GM23248 (cell line): ENCODE results near the gene PIGT. TPM values are rescaled to one million over a fixed set of nuclear protein-coding genes. Genes with fewer than 3 reads are reported as not detected.

Experiments
- DNase-seq: peaks from one replicate; pipeline ENCODE4 v3.0.0-alpha.2; 2015
- H2AFZ ChIP-seq: fragments of 200-600 bp; sonication (generic); 2 replicates; pipeline ENCODE4 v1.6.1; 2016; ENCODE audit warnings: antibody characterized with exemption
- H3F3A ChIP-seq: fragments of 200-600 bp; sonication (generic); 2 replicates; pipeline ENCODE4 v1.6.1; 2016; ENCODE audit warnings: mild to moderate bottlenecking, antibody characterized with exemption, mixed run types; ENCODE audit not compliant: insufficient read depth
- H3K27ac ChIP-seq: fragments of 200-600 bp; sonication (generic); 2 replicates; pipeline ENCODE4 v1.5.1; 2016; ENCODE audit warnings: mild to moderate bottlenecking
- H3K27me3 ChIP-seq: fragments of 200-600 bp; sonication (generic); replicated peaks from 2 replicates; pipeline ENCODE4 v1.6.1; 2016; ENCODE audit warnings: mild to moderate bottlenecking; ENCODE audit not compliant: insufficient read depth
- H3K36me3 ChIP-seq: fragments of 200-600 bp; sonication (generic); 2 replicates; pipeline ENCODE4 v1.6.1; 2016; ENCODE audit warnings: low read depth, mild to moderate bottlenecking
- H3K4me1 ChIP-seq: fragments of 200-600 bp; sonication (generic); 2 replicates; pipeline ENCODE4 v1.6.1; 2016; ENCODE audit warnings: mild to moderate bottlenecking; ENCODE audit not compliant: insufficient read depth
- H3K4me2 ChIP-seq: fragments of 200-600 bp; sonication (generic); one replicate; pipeline ENCODE4 v1.6.1; 2016; ENCODE audit warnings: mild to moderate bottlenecking; ENCODE audit not compliant: unreplicated experiment
- H3K4me3 ChIP-seq: fragments of 200-600 bp; sonication (generic); 2 replicates; pipeline ENCODE4 v1.5.1; 2016; ENCODE audit warnings: mild to moderate bottlenecking
- H3K79me2 ChIP-seq: fragments of 200-600 bp; sonication (generic); 2 replicates; pipeline ENCODE4 v1.6.1; 2016; ENCODE audit warnings: mild to moderate bottlenecking; ENCODE audit not compliant: insufficient read depth
- H3K9ac ChIP-seq: fragments of 200-600 bp; sonication (generic); 2 replicates; pipeline ENCODE4 v1.6.1; 2016; ENCODE audit warnings: mild to moderate bottlenecking
- H3K9me2 ChIP-seq: fragments of 200-600 bp; sonication (generic); 2 replicates; pipeline ENCODE4 v1.6.1; 2016; ENCODE audit warnings: mixed run types, mild to moderate bottlenecking, moderate library complexity; ENCODE audit not compliant: insufficient read depth
- H3K9me3 ChIP-seq: fragments of 200-600 bp; sonication (generic); one replicate; pipeline ENCODE4 v1.6.1; 2017; ENCODE audit warnings: low read depth
- H4K20me1 ChIP-seq: fragments of 200-600 bp; sonication (generic); 2 replicates; pipeline ENCODE4 v1.6.0; 2016; ENCODE audit not compliant: insufficient read depth
- EZH2 ChIP-seq: fragments of 200-600 bp; sonication (generic); IDR thresholded peaks from 2 replicates; pipeline ENCODE4 v1.6.1; 2018; ENCODE audit warnings: antibody characterized with exemption, mild to moderate bottlenecking; ENCODE audit not compliant: insufficient read depth, poor library complexity, severe bottlenecking
- EZH2phosphoT487 ChIP-seq: fragments of 200-600 bp; sonication (generic); IDR thresholded peaks from 2 replicates; pipeline ENCODE4 v1.6.1; 2018; ENCODE audit warnings: antibody characterized with exemption, moderate library complexity, mild to moderate bottlenecking, low read depth; ENCODE audit not compliant: insufficient read depth
- WGBS, 2 experiments: methylation state at CpG; one replicate each; pipeline ENCODE4 v1.1.6; 2015 to 2017; ENCODE audit warnings: low lambda C conversion rate in 2 of 2, low coverage in 1 of 2; ENCODE audit errors: missing lambda C conversion rate in 2 of 2; 5-methylcytosine and 5-hydroxymethylcytosine counted together
- in situ Hi-C: fragments of 300-500 bp; cut with MboI; formaldehyde crosslinking; loops from 2 replicates; pipeline ENCODE4 v1.15.0; 2020
- polyA plus RNA-seq: library from polyadenylated mRNA; unstranded; fragments of >200 nt; fragmentation: Nextera tagmentation; extraction: Ambion mirVana; gene quantifications from 2 replicates; pipeline ENCODE4 v1.2.1, GENCODE V29; 2016
- total RNA-seq: library from RNA; depleted of rRNA; stranded (reverse); fragments of >200 nt; shearing (Covaris generic); gene quantifications from 2 replicates; pipeline ENCODE4 v1.2.3, GENCODE V29; 2014

Gene PIGT
- total and polyA plus RNA-seq, 2 experiments from 2014 or later, result 138 to 190 TPM

DNA sequence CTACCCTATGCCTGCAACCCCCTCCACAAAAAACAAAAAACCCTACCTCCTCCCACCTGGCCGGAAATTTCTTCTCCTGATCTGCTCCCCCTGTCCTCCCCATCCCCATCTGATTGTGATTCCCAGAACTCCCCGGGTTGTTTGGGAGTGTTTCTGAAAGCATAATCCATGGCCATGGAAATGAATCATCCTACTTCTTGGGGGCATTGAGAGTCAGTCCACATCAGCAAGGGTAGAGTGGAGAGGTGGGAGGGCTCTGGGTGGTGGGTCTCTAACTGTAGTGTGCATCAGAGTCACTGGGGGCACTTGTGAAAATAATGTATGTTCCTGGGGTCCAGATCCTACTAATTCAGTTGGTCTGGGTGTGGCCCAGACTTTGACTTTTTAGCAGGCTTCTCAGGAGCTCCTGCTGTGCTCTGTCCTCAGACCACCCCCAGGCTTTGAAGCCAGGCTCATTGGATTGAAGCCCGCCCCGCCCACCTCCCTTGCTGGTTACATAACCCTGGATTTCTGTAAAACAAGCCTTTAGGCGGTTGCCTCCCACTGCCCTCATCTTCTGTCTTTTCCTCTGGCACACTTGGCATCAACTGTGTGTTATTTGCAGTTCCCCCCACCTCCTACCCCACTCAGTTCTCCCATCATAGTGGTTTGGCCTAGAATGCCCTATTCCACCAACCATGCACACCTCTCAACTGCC lies 10.5 kb downstream of the PIGT start:
- Histone ChIP-seq H4K20me1 (no peaks in the 10 kb centered on the region), H3K9ac (no peak overlapping the region), H3K4me3 (no peak overlapping the region), H3K79me2 (no peaks in the 10 kb centered on the region), H3K4me2 (no peak overlapping the region), H3K27ac (no peak overlapping the region), H2AFZ (no peak overlapping the region), H3K4me1 (no peaks in the 10 kb centered on the region), H3K9me2 (no peaks in the 10 kb centered on the region), H3K36me3 (peaks cover 19% of the 10 kb centered on the region), H3K9me3 (no peaks in the 10 kb centered on the region), H3F3A (no peaks in the 10 kb centered on the region), H3K27me3 (no peaks in the 10 kb centered on the region)
- in situ Hi-C loops, result loop anchor here (25.0 kb wide), 1 partner anchor 389 kb away; no protein-coding TSS in a partner anchor
- 70 to 72% methylated on average over 5 of the region's 5 CpGs for WGBS, 2 experiments
- no peak for TF ChIP-seq EZH2
- no peak for TF ChIP-seq EZH2phosphoT487
- no peak for DNase-seq

DNA sequence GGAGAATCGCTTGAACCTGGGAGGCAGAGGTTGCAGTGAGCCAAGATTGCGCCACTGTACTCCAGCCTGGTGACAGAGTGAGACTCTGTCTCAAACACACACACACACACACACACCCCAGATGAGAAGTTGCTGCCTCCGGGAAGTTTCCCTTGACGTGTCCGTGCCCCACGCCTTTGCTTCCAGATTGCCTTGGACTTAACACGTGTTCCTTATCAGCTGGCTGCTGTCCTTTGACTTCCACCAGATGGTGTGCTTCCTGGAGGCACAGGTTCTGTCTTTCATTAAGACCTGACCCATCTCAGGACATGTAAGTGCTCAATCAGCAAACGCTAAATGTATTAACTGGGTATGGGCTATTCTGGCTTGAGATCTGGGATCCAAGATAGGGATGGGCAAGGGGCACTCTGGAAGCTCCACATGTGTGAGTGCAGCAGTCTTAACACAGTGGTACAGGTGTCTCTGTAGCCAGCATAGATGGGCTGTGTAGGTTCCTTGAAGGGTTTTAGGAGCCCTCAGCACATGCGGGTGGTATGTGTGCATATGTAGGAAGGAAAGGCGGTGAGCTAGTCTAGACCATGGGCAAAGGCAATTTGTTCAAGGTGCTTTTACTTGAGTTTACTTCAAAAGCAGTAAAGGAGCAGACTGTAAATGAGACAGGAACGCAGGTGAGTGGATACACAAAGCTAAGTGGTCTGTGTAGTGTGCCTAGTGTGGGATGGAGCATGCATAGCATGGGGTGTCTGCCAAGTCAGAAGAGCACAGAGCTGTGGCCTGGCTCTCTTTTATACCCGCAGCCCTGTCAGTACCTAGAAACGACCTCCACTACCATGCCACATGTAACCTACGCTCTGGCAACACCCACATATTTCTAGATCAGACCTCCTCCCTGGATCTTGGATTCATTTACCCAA lies 11.6 kb downstream of the PIGT start:
- no peak for DNase-seq
- no peaks in the 10 kb centered on the region for H3K9me3 ChIP-seq
- H3K9ac ChIP-seq, result no peak overlapping the region
- no peaks in the 10 kb centered on the region for H4K20me1 ChIP-seq
- H3K36me3 ChIP-seq, result peaks cover 10% of the 10 kb centered on the region
- no peaks in the 10 kb centered on the region for H3K4me1 ChIP-seq
- H2AFZ ChIP-seq, result no peak overlapping the region
- no peak overlapping the region for H3K27ac ChIP-seq
- H3K4me2 ChIP-seq, result no peak overlapping the region
- H3K27me3 ChIP-seq, result no peaks in the 10 kb centered on the region
- H3F3A ChIP-seq, result no peaks in the 10 kb centered on the region
- no peaks in the 10 kb centered on the region for H3K9me2 ChIP-seq
- TF ChIP-seq EZH2phosphoT487 (no peak), EZH2 (no peak)
- no peak overlapping the region for H3K4me3 ChIP-seq
- in situ Hi-C loops, result loop anchor here (25.0 kb wide), 1 partner anchor 390 kb away; no protein-coding TSS in a partner anchor
- 81 to 82% methylated on average over 14 of the region's 14 CpGs for WGBS, 2 experiments
- no peaks in the 10 kb centered on the region for H3K79me2 ChIP-seq

- Histone ChIP-seq H3K27ac (no peak overlapping the region), H3K4me1 (no peaks in the 10 kb centered on the region), H2AFZ (no peak overlapping the region), H3K79me2 (no peaks in the 10 kb centered on the region), H3K27me3 (no peaks in the 10 kb centered on the region), H3K4me2 (no peak overlapping the region), H4K20me1 (no peaks in the 10 kb centered on the region), H3F3A (no peaks in the 10 kb centered on the region), H3K9me3 (no peaks in the 10 kb centered on the region), H3K9ac (no peak overlapping the region), H3K9me2 (no peaks in the 10 kb centered on the region), H3K36me3 (peaks cover 2% of the 10 kb centered on the region; the same call in 1 of the 2 replicates), H3K4me3 (no peak overlapping the region)
- DNase-seq, result no peak
- 86 to 87% methylated on average over 2 of the region's 2 CpGs for WGBS, 2 experiments
- TF ChIP-seq EZH2phosphoT487, result no peak
- no peak for TF ChIP-seq EZH2
- in situ Hi-C loops, result loop anchor here (25.0 kb wide), 1 partner anchor 392 kb away; no protein-coding TSS in a partner anchor
Measured at GRCh38 chr20:45429618-45430017, 13.7 kb downstream of the PIGT start.

- no peaks in the 10 kb centered on the region for H3K36me3 ChIP-seq
- no peak for DNase-seq
- H3K27ac ChIP-seq, result no peak overlapping the region
- H3K9me2 ChIP-seq, result no peaks in the 10 kb centered on the region
- H3K4me3 ChIP-seq, result no peak overlapping the region
- in situ Hi-C loops, result loop anchor here (25.0 kb wide), 1 partner anchor 395 kb away; no protein-coding TSS in a partner anchor
- H3F3A ChIP-seq, result peaks cover 4% of the 10 kb centered on the region; the same call in 1 of the 2 replicates
- H2AFZ ChIP-seq, result no peak overlapping the region
- no peak overlapping the region for H3K9ac ChIP-seq
- no peaks in the 10 kb centered on the region for H3K79me2 ChIP-seq
- H3K9me3 ChIP-seq, result no peaks in the 10 kb centered on the region
- H4K20me1 ChIP-seq, result no peaks in the 10 kb centered on the region
- H3K27me3 ChIP-seq, result no peaks in the 10 kb centered on the region
- TF ChIP-seq EZH2 (no peak), EZH2phosphoT487 (no peak)
- H3K4me1 ChIP-seq, result no peaks in the 10 kb centered on the region
- WGBS, 2 experiments, result 88 to 89% methylated on average over 5 of the region's 5 CpGs
- H3K4me2 ChIP-seq, result no peak overlapping the region
Measured at GRCh38 chr20:45432294-45432693, 16.4 kb downstream of the PIGT start.
